HG03460 (cell line): Measurements from ENCODE around the gene C1QTNF7.

Source experiments
- ATAC-seq: cut with Tn5 transposase; IDR thresholded peaks from one replicate; pipeline ENCODE4 v1.9.1; 2021; ENCODE audit not compliant: unreplicated experiment

The C1QTNF7 gene

GRCh38 chr4:15413623-15414019, 14.2 kb upstream of the C1QTNF7 start:
- no peak for ATAC-seq

- ATAC-seq = no peak
Measured at GRCh38 chr4:15414551-15415091, 13.2 kb upstream of the C1QTNF7 start.

- ATAC-seq = no peak
Measured at GRCh38 chr4:15416357-15417232, 11.2 kb upstream of the C1QTNF7 start.

GRCh38 chr4:15417233-15417660, 10.6 kb upstream of the C1QTNF7 start:
- ATAC-seq = no peak

- ATAC-seq = no peak
Measured at GRCh38 chr4:15418956-15419355, 8.9 kb upstream of the C1QTNF7 start.

- no peak for ATAC-seq
Measured at GRCh38 chr4:15420642-15421041, 7.2 kb upstream of the C1QTNF7 start.

GRCh38 chr4:15423285-15423711, 4.5 kb upstream of the C1QTNF7 start:
- no peak for ATAC-seq

- no peak for ATAC-seq
Measured at GRCh38 chr4:15425520-15425919, 2.3 kb upstream of the C1QTNF7 start.

- ATAC-seq = no peak
Measured at GRCh38 chr4:15427161-15427560, 672 bp upstream of the C1QTNF7 start.

GRCh38 chr4:15428611-15429010, 778 bp downstream of the C1QTNF7 start:
- no peak for ATAC-seq

GRCh38 chr4:15434091-15434490, 6.3 kb downstream of the C1QTNF7 start:
- ATAC-seq = no peak

GRCh38 chr4:15434676-15435075, 6.8 kb downstream of the C1QTNF7 start:
- ATAC-seq = no peak

GRCh38 chr4:15436513-15436912, 8.7 kb downstream of the C1QTNF7 start:
- no peak for ATAC-seq

- no peak for ATAC-seq
Measured at GRCh38 chr4:15438939-15439524, 11.2 kb downstream of the C1QTNF7 start.

- ATAC-seq = no peak
Measured at GRCh38 chr4:15443371-15444160, 15.7 kb downstream of the C1QTNF7 start.

- ATAC-seq = no peak
Measured at GRCh38 chr4:15444276-15444675, 16.4 kb downstream of the C1QTNF7 start.

GRCh38 chr4:15444879-15445547, 17.2 kb downstream of the C1QTNF7 start:
- no peak for ATAC-seq

GRCh38 chr4:15451181-15451865, 23.5 kb downstream of the C1QTNF7 start:
- ATAC-seq = no peak

GRCh38 chr4:15451866-15452765, 24.3 kb downstream of the C1QTNF7 start:
- ATAC-seq = no peak
